ELR (cell line): ENCODE measurements around the gene SLC7A1.

Source experiments
- DNase-seq: peaks from one replicate; pipeline ENCODE4 v3.0.0-alpha.2; 2015; ENCODE audit warnings: low read depth

Gene SLC7A1

GRCh38 chr13:29489650-29490560 is 105.6 kb downstream of the SLC7A1 start:
- peak; percentile 49 for DNase-seq

GRCh38 chr13:29487466-29488454 is 107.7 kb downstream of the SLC7A1 start:
- DNase-seq: no peak

- no peak for DNase-seq
Observed at GRCh38 chr13:29486551-29486950, 108.9 kb downstream of the SLC7A1 start.

GRCh38 chr13:29484796-29485195 is 110.7 kb downstream of the SLC7A1 start:
- no peak for DNase-seq

GRCh38 chr13:29484236-29484635 is 111.3 kb downstream of the SLC7A1 start:
- DNase-seq: no peak

GRCh38 chr13:29483623-29484022 is 111.9 kb downstream of the SLC7A1 start:
- DNase-seq: no peak

GRCh38 chr13:29483211-29483610 is 112.3 kb downstream of the SLC7A1 start:
- DNase-seq: no peak

- DNase-seq: no peak
Observed at GRCh38 chr13:29482504-29482903, 113.0 kb downstream of the SLC7A1 start.

- DNase-seq: no peak
Observed at GRCh38 chr13:29481603-29482002, 113.9 kb downstream of the SLC7A1 start.

GRCh38 chr13:29480893-29481525 is 114.5 kb downstream of the SLC7A1 start:
- DNase-seq: no peak

GRCh38 chr13:29479716-29480492 is 115.6 kb downstream of the SLC7A1 start:
- no peak for DNase-seq

GRCh38 chr13:29476046-29476445 is 119.4 kb downstream of the SLC7A1 start:
- no peak for DNase-seq

- DNase-seq: peak; percentile 94
Observed at GRCh38 chr13:29474991-29475390, 120.5 kb downstream of the SLC7A1 start.

GRCh38 chr13:29473166-29473565 is 122.3 kb downstream of the SLC7A1 start:
- DNase-seq: no peak

GRCh38 chr13:29472332-29472961 is 123.0 kb downstream of the SLC7A1 start:
- peak; percentile 82 for DNase-seq

- DNase-seq: no peak
Observed at GRCh38 chr13:29471551-29471950, 123.9 kb downstream of the SLC7A1 start.

- peak; percentile 76 for DNase-seq
Observed at GRCh38 chr13:29465741-29466293, 129.7 kb downstream of the SLC7A1 start.

- no peak for DNase-seq
Observed at GRCh38 chr13:29464105-29464679, 131.3 kb downstream of the SLC7A1 start.

GRCh38 chr13:29459813-29460355 is 135.6 kb downstream of the SLC7A1 start:
- no peak for DNase-seq
